GM19395 (cell line): ENCODE results near the gene GLB1L.
A peak's percentile ranks its signal among the peaks of the same experiment; 100 is the strongest.

ENCODE experiments used
- ATAC-seq: cut with Tn5 transposase; IDR thresholded peaks from one replicate; pipeline ENCODE4 v1.9.1; 2021; ENCODE audit warnings: mild to moderate bottlenecking, moderate library complexity; ENCODE audit not compliant: unreplicated experiment

Gene GLB1L

GRCh38 chr2:219228041-219228910, 17.0 kb downstream of the GLB1L start:
- ATAC-seq: no peak

GRCh38 chr2:219225350-219225749, 19.9 kb downstream of the GLB1L start:
- ATAC-seq: no peak

- no peak for ATAC-seq
Measured at GRCh38 chr2:219223831-219224610, 21.2 kb downstream of the GLB1L start.

DNA sequence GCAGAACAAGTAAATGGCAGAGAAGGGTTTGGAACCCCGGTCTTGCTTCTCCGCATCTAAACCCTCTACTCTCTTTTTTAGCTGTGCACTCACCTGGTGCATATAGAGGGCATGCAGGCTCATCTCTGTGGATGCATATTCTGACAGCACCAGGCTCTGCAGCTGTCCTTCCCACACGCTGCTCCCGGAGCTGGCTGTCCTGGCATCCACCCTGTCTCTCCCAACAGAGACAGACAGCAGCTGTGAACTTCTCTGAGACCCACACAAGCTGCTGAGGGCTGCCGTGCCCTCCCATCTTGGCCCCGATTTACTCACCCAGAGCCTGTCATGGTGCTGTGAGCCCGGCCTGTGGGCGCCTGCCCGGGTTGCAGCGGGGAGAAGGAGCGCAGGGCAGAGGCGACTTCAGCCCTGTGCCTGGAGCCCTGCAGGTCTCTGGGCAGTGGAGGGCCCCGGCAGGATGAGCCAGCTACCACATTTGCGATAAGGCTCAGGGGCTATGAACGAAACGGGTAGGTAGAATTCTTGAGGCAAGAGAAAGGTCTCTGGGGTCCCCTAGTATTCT, 23.2 kb downstream of the GLB1L start:
- ATAC-seq: no peak

DNA sequence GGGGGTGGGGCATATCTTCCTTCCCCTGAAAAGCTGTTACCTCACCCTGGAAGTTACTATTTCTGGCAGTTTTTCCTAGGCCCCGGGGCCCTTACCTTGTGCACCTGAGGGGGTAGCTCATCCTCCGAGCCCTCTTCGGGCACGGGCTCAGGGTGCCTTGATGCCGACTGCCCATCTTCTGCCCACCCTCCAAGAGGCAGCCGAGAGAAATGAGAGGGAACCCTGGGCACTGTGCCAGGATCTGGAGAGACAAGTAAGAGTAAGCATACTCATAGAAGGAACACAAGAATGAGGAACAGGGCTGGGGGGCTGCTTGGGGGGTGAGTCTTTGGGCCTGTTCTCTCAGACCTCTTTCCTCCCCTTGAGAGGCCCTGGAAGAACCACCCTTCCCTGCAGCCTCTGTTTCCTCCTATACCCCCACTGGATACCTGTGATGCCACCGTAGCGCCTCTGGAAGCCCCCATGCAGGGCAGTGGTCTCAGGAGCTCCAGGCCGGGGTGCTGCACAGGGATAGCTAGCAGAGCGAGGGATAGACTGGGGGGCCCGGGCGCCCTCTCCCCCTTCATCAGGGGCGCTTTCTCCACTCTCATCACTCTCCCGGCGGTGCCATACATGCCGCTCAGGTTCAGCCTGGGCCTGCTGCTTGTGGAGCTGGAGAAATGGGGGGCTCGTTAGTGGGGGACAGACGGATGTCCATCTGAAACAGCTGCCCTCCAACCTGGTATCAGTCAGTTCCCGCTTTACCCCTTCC, 24.4 kb downstream of the GLB1L start:
- ATAC-seq: no peak

- no peak for ATAC-seq
Measured at GRCh38 chr2:219219784-219220532, 25.3 kb downstream of the GLB1L start.

GRCh38 chr2:219218732-219219701, 26.2 kb downstream of the GLB1L start, which contains the start of gene ABCB6:
TSS of gene ABCB6 (minus strand) at chr2:219218958. CDS start at chr2:219218673, 285 bp downstream.
- ATAC-seq: peak; percentile 73

DNA sequence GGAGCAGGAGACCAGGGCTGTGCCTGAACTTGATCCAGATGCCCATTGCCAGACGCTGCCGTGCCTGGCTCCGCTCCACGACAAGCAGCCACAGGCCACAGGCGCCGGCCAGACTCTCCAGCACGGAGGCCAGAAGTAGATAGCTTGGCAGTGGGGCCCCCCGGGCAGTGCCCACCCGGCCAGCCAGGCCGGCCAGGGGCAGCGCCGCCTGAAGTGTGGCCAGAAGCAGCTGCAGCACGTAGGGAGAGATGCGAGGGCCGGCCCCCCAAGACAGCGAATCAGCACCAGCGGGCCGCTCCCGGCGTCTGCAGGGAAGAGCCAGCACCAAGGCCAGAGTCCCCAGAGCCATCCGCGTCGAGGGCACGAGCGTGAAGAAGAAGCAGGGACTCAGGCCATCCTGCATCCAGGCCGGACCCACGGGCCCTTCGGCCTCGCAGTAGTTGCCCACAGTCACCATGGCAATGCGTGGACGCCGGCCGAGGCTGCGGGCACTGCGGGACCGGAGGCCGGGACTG, 27.0 kb downstream of the GLB1L start:
- ATAC-seq: peak; percentile 39

- ATAC-seq: no peak
Measured at GRCh38 chr2:219216535-219216915, 28.7 kb downstream of the GLB1L start.

GRCh38 chr2:219215871-219216534, 29.2 kb downstream of the GLB1L start:
- ATAC-seq: no peak

- ATAC-seq: no peak
Measured at GRCh38 chr2:219214786-219215185, 30.5 kb downstream of the GLB1L start.

DNA sequence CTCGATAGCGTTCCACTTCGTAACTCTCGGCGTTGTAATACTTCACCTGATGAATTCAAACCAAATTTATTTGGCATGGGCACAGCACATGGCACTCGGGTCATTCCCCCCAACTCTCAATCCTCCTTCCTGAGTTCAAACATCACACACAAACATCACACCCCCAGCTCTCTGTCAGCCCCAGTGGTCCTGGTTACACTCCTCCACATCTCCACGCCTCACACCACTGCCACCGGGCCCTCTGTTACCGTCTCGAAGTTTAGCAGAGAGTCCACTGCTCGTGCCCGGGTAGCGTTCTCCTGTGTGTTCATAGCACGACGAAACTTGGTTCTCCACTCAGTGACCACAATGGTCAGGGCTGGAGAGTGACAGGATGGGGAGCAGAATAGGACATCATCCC, 31.1 kb downstream of the GLB1L start:
- no peak for ATAC-seq

DNA sequence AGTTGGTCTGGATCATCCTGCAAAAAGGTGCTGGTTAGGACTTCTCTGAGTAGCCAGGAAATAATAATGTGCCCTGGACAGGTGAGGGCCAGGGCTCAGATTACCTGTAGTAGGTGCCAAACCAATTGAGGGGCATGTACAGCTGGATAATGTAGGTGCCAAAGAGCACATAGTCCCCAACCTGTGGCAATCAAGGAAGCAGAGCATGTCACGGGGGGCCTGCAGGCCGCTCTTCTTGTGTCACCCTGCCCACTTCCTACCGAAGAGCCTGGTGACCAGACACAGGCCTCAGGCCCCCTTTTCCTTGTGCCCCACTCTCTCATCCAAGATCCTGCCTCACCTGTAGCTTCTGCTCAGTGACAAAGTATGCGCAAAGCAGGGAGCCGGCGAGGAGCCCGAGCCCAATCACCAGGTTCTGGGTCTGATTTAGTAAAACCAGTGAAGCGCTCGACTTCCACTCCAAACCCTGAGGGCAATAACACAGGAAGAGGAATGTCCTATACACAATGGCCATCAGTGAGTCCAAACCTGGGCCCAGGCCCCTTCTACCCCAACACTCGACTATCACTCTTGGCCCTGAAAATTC, 31.7 kb downstream of the GLB1L start:
- ATAC-seq: no peak

DNA sequence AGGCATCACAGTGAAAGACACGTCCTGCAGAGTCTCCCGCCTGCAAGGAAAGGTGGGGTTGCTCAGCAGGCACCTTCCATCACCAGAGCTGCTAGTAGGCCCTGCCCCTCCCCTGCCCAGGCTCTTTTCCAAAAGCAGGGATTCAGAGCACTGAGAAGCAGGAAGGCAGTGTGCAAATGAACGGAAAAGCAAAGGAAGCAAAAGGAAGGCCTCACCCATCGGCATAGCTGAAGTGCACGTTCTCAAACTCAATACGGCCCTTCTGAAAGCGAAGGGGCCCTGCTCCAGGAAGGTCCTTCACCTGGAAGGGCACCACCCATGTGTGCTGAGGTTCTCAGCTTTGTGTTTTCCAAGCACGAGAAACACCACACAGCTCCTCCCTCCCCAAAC, 32.2 kb downstream of the GLB1L start:
- ATAC-seq: no peak

DNA sequence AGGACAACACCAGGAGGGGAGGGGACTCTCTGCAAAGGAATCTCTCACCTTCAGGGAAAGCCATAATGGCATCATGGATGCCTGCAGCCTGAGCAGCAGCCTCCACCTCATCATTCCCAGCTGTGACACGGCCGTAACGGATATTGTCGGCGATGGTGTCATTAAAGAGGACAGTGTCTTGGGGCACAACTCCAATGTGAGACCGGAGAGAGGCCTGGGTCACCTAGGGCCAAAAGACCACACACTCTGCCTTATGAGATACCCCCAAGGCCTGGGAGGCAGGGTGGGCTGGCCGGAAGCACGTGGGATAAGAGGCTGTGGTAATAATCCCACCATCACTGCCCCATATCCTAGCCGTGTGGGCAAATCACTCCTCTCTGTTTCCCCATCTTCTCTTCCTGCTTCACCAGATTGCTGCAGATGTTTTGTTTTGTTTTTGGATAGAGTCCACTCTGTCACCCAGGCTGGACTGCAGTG, 34.3 kb downstream of the GLB1L start:
- no peak for ATAC-seq

- no peak for ATAC-seq
Measured at GRCh38 chr2:219210196-219210885, 34.9 kb downstream of the GLB1L start.
